Ishikawa (cell line): ENCODE data around the gene SLC23A2.

ENCODE experiments used
- CEBPB ChIP-seq: IDR thresholded peaks from 2 replicates; pipeline ENCODE4 v1.6.1; 2012
- CREB1 ChIP-seq: IDR thresholded peaks from 2 replicates; pipeline ENCODE4 v1.6.1; 2012; ENCODE audit warnings: low read depth
- EGR1 ChIP-seq: IDR thresholded peaks from 2 replicates; pipeline ENCODE4 v1.6.1; 2012
- EP300 ChIP-seq: IDR thresholded peaks from 2 replicates; pipeline ENCODE4 v1.6.1; 2012; ENCODE audit warnings: borderline replicate concordance
- FOXM1 ChIP-seq: IDR thresholded peaks from 2 replicates; pipeline ENCODE4 v1.6.1; 2012; ENCODE audit warnings: low read depth, borderline replicate concordance
- MAX ChIP-seq: IDR thresholded peaks from 2 replicates; pipeline ENCODE4 v1.6.1; 2012
- NFIC ChIP-seq: IDR thresholded peaks from 2 replicates; pipeline ENCODE4 v1.6.1; 2012
- RAD21 ChIP-seq: IDR thresholded peaks from 2 replicates; pipeline ENCODE4 v1.6.1; 2012; ENCODE audit warnings: low read depth
- REST ChIP-seq: IDR thresholded peaks from 2 replicates; pipeline ENCODE4 v1.6.1; 2012; ENCODE audit warnings: low read depth, mild to moderate bottlenecking
- TAF1 ChIP-seq: IDR thresholded peaks from 2 replicates; pipeline ENCODE4 v1.6.1; 2012; ENCODE audit warnings: low read depth, mild to moderate bottlenecking
- TCF12 ChIP-seq: IDR thresholded peaks from 2 replicates; pipeline ENCODE4 v1.6.1; 2012; ENCODE audit warnings: low read depth
- TEAD4 ChIP-seq: IDR thresholded peaks from 2 replicates; pipeline ENCODE4 v1.6.1; 2012
- USF1 ChIP-seq: IDR thresholded peaks from 2 replicates; pipeline ENCODE4 v1.6.1; 2012
- YY1 ChIP-seq: IDR thresholded peaks from 2 replicates; pipeline ENCODE4 v1.6.1; 2012; ENCODE audit warnings: low read depth
- ZBTB7A ChIP-seq: IDR thresholded peaks from 2 replicates; pipeline ENCODE4 v1.6.1; 2012; ENCODE audit warnings: low read depth

Gene SLC23A2

DNA sequence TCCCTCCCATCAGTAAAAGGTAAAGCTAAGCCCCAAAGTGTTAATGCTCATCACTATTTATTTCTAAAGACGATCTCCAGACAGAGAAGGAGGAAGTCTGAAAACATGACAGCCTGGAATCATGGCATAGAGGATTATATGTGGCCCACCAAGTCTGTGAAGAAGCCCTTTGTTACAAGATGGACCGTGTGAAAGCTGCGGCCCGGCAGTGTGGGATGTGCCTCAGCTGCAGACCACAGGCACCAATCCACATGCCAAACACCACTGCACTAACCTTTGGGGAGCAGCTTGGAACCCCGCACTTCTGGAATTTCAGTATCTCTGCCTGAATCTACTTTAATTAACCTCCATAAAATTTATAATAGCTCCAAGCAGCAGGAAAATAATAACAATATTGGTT is 90.4 kb downstream of the SLC23A2 start:
- TF ChIP-seq CEBPB (no peak), YY1 (no peak), USF1 (no peak), MAX (no peak), NFIC (no peak), ZBTB7A (no peak), TEAD4 (no peak), RAD21 (no peak), TAF1 (no peak), FOXM1 (no peak), REST (no peak), EGR1 (no peak)

- TF ChIP-seq EP300: no peak
- TF ChIP-seq REST: no peak
- TF ChIP-seq YY1: no peak
- TF ChIP-seq MAX: no peak
- no peak for TF ChIP-seq CEBPB
- no peak for TF ChIP-seq NFIC
- TF ChIP-seq CREB1: no peak
- TF ChIP-seq TEAD4: no peak
- TF ChIP-seq EGR1: no peak
- TF ChIP-seq USF1: no peak
- no peak for TF ChIP-seq ZBTB7A
- no peak for TF ChIP-seq FOXM1
- TF ChIP-seq TAF1: no peak
- TF ChIP-seq TCF12: no peak
- no peak for TF ChIP-seq RAD21
Measured at GRCh38 chr20:4905613-4906012, 95.7 kb downstream of the SLC23A2 start.

- TF ChIP-seq MAX (no peak), NFIC (no peak)
Measured at GRCh38 chr20:4905195-4905594, 96.1 kb downstream of the SLC23A2 start.

GRCh38 chr20:4904127-4904860 is 97.0 kb downstream of the SLC23A2 start:
- TF ChIP-seq TAF1: no peak
- no peak for TF ChIP-seq FOXM1
- no peak for TF ChIP-seq EGR1
- no peak for TF ChIP-seq ZBTB7A
- TF ChIP-seq MAX: no peak
- no peak for TF ChIP-seq CREB1
- no peak for TF ChIP-seq RAD21
- no peak for TF ChIP-seq YY1
- no peak for TF ChIP-seq NFIC

DNA sequence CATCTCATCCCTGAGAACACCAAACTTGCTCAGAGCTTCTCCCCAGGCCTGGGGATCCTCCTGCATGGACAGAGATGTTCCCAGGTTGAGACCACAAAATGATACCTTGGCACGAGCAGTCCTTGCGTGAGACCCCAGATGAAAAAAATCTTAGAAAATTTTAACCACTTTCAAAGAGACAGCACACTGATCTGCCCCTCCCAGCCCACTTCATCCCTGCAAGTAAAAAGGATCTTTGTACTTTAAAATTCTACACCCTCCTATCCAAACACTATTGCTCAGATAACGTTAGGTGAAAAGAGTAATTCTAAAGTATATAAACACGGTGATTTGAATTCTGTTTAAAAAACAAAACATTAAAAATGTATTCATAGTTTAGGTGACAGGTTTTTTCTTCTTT is 98.5 kb downstream of the SLC23A2 start:
- TF ChIP-seq TCF12 (no peak), REST (no peak), TEAD4 (no peak), ZBTB7A (no peak), FOXM1 (no peak), MAX (no peak), EP300 (no peak), TAF1 (no peak), CEBPB (no peak), RAD21 (no peak), YY1 (no peak)
